ENCODE data around the gene PSMC3.

DNA sequence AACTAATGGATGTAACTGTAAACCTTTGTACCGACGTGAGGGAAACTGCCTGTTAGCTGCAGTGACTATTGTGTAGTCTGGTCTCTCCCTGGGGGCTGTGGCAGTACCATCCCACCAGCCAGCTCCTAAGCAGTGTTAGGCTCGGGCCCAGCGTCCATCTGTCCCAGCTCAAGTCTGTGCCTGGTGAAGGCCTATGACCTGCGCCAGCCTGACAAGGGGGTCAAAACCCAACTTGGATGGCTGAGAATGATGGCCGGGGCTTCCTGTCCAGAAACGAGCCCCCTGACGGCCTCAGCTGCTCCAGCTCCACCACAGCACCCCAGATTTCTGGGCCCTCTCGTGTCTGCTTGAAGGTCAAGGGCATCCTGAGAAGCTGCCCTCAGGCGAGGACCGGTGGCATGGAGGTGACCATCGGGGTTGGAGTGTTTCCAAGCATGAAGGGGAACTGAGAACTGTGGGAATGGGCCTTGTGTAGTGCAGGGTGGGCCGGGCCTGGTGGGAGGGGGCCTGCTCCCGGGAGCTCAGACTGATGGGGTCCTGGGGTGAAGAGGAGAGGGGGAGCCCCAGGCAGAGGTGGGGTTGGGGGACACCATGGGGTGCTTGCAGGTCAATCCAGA lies 33.6 kb downstream of the PSMC3 start:
- TF ChIP-seq CTCF (IDR thresholded peaks at IDR 0.05) (no peak), POLR2A (IDR thresholded peaks at IDR 0.05) (no peak)

Measured in right lobe of liver (tissue), 4 donors.